H9 (cell line): ENCODE data around the gene ST3GAL6. TPM values are rescaled to one million over a fixed set of nuclear protein-coding genes. Genes with fewer than 3 reads are reported as not detected.

Experiments used
- DNase-seq: peaks from one replicate; pipeline ENCODE4 v3.0.0-alpha.2; 2017
- H2AFZ ChIP-seq: one replicate; pipeline ENCODE4 v1.6.1; 2013; ENCODE audit warnings: mild to moderate bottlenecking, low read length, control low read depth, moderate library complexity
- H2AK5ac ChIP-seq: 2 replicates; pipeline ENCODE4 v1.6.1; 2013; ENCODE audit warnings: low read length, control low read depth, mixed read lengths; ENCODE audit not compliant: insufficient read length
- H2BK120ac ChIP-seq: one replicate; pipeline ENCODE4 v1.6.1; 2013; ENCODE audit warnings: low read depth, mild to moderate bottlenecking, low read length, control low read depth, inconsistent platforms; ENCODE audit not compliant: poor library complexity, severe bottlenecking
- H2BK12ac ChIP-seq: 2 replicates; pipeline ENCODE4 v1.6.1; 2013; ENCODE audit warnings: low read length, control low read depth, mixed read lengths, low read depth; ENCODE audit not compliant: insufficient read length
- H2BK15ac ChIP-seq: 2 replicates; pipeline ENCODE4 v1.6.1; 2013; ENCODE audit warnings: low read depth, low read length, control low read depth
- H2BK20ac ChIP-seq: one replicate; pipeline ENCODE4 v1.6.1; 2013; ENCODE audit warnings: low read depth, mild to moderate bottlenecking, low read length, control low read depth, inconsistent platforms; ENCODE audit not compliant: poor library complexity, severe bottlenecking
- H2BK5ac ChIP-seq: 2 replicates; pipeline ENCODE4 v1.6.1; 2013; ENCODE audit warnings: low read length, control low read depth, mixed read lengths; ENCODE audit not compliant: insufficient read length
- H3K14ac ChIP-seq: 2 replicates; pipeline ENCODE4 v1.6.1; 2013; ENCODE audit warnings: low read length, control low read depth; ENCODE audit not compliant: insufficient read depth
- H3K18ac ChIP-seq: 2 replicates; pipeline ENCODE4 v1.6.1; 2013; ENCODE audit warnings: low read depth, mild to moderate bottlenecking, mixed read lengths, low read length, control low read depth; ENCODE audit not compliant: insufficient read length
- H3K23ac ChIP-seq: 2 replicates; pipeline ENCODE4 v1.6.1; 2013; ENCODE audit warnings: low read length, control low read depth, mixed read lengths, low read depth; ENCODE audit not compliant: insufficient read length
- H3K23me2 ChIP-seq: 2 replicates; pipeline ENCODE4 v1.6.1; 2013; ENCODE audit warnings: low read depth, mild to moderate bottlenecking, mixed read lengths, low read length, control low read depth; ENCODE audit not compliant: insufficient read length, poor library complexity, severe bottlenecking
- H3K27ac ChIP-seq: 2 replicates; pipeline ENCODE4 v1.5.1; 2013; ENCODE audit warnings: low read length, control low read depth, mixed read lengths, low read depth; ENCODE audit not compliant: insufficient read length
- H3K27me3 ChIP-seq: 2 replicates; pipeline ENCODE4 v1.6.1; 2013; ENCODE audit warnings: low read length, control low read depth, inconsistent platforms; ENCODE audit not compliant: insufficient read depth
- H3K4ac ChIP-seq: 2 replicates; pipeline ENCODE4 v1.6.1; 2013; ENCODE audit warnings: low read depth, mild to moderate bottlenecking, control low read depth, inconsistent platforms, low read length, moderate library complexity
- H3K4me1 ChIP-seq: 2 replicates; pipeline ENCODE4 v1.6.1; 2013; ENCODE audit warnings: low read length, control low read depth, inconsistent platforms; ENCODE audit not compliant: insufficient read depth
- H3K4me2 ChIP-seq: 2 replicates; pipeline ENCODE4 v1.6.1; 2013; ENCODE audit warnings: low read length, control low read depth, mixed read lengths; ENCODE audit not compliant: insufficient read length, insufficient read depth
- H3K56ac ChIP-seq: 2 replicates; pipeline ENCODE4 v1.6.1; 2013; ENCODE audit warnings: low read depth, mild to moderate bottlenecking, mixed read lengths, low read length, control low read depth; ENCODE audit not compliant: insufficient read length
- H3K79me1 ChIP-seq: 2 replicates; pipeline ENCODE4 v1.6.1; 2013; ENCODE audit warnings: low read depth, mild to moderate bottlenecking, moderate library complexity, low read length, control low read depth, inconsistent platforms; ENCODE audit not compliant: insufficient read depth, poor library complexity, severe bottlenecking
- H3K79me2 ChIP-seq: 2 replicates; pipeline ENCODE4 v1.6.1; 2013; ENCODE audit warnings: low read length, control low read depth, inconsistent platforms; ENCODE audit not compliant: insufficient read depth
- H3K9ac ChIP-seq: 2 replicates; pipeline ENCODE4 v1.6.1; 2013; ENCODE audit warnings: low read length, control low read depth, mixed read lengths; ENCODE audit not compliant: insufficient read length; ENCODE audit errors: extremely low read depth
- H3K9me3 ChIP-seq: one replicate; pipeline ENCODE4 v1.6.1; 2013; ENCODE audit warnings: low read depth, low read length, inconsistent platforms; ENCODE audit not compliant: control insufficient read depth
- H3T11ph ChIP-seq: one replicate; pipeline ENCODE4 v1.6.1; 2013; ENCODE audit warnings: mild to moderate bottlenecking, low read length, control low read depth, inconsistent platforms
- H4K20me1 ChIP-seq: one replicate; pipeline ENCODE4 v1.6.1; 2013; ENCODE audit not compliant: control insufficient read depth, insufficient read length, insufficient read depth
- H4K5ac ChIP-seq: 2 replicates; pipeline ENCODE4 v1.6.1; 2013; ENCODE audit warnings: low read depth, mild to moderate bottlenecking, mixed read lengths, low read length, control low read depth; ENCODE audit not compliant: insufficient read length
- H4K8ac ChIP-seq: replicated peaks from 2 replicates; pipeline ENCODE4 v1.6.1; 2013; ENCODE audit warnings: low read length, control low read depth, mixed read lengths, low read depth; ENCODE audit not compliant: insufficient read length
- H4K91ac ChIP-seq: 2 replicates; pipeline ENCODE4 v1.6.1; 2013; ENCODE audit warnings: low read depth, mild to moderate bottlenecking, moderate library complexity, mixed read lengths, low read length, control low read depth; ENCODE audit not compliant: insufficient read length
- H3K27ac Mint-ChIP-seq, 3 experiments: 2 replicates in 2 of 3; 3 replicates in 1 of 3; pipeline ENCODE4 v1.8.0; 2020 to 2021; ENCODE audit warnings: mixed read lengths in 3 of 3, mild to moderate bottlenecking in 1 of 3, moderate library complexity in 1 of 3
- H3K27me3 Mint-ChIP-seq: 2 replicates; pipeline ENCODE4 v1.8.0; 2021; ENCODE audit warnings: low read depth, mild to moderate bottlenecking, moderate library complexity, mixed read lengths
- H3K36me3 Mint-ChIP-seq, 3 experiments: 2 replicates in 2 of 3; 3 replicates in 1 of 3; pipeline ENCODE4 v1.8.0; 2020 to 2021; ENCODE audit warnings: low read depth in 3 of 3, mixed read lengths in 3 of 3; ENCODE audit not compliant: insufficient read depth in 1 of 3
- H3K4me1 Mint-ChIP-seq, 2 experiments: 2 replicates each; pipeline ENCODE4 v1.8.0; 2020; ENCODE audit warnings: mixed read lengths in 2 of 2
- H3K4me3 Mint-ChIP-seq, 2 experiments: 2 replicates in 1 of 2; 3 replicates in 1 of 2; pipeline ENCODE4 v1.8.0; 2020 to 2021; ENCODE audit warnings: mild to moderate bottlenecking in 2 of 2, mixed read lengths in 2 of 2, moderate library complexity in 1 of 2
- H3K9me3 Mint-ChIP-seq, 2 experiments: 2 replicates in 1 of 2; 3 replicates in 1 of 2; pipeline ENCODE4 v1.8.0; 2020; ENCODE audit warnings: mild to moderate bottlenecking in 2 of 2, mixed read lengths in 2 of 2, moderate library complexity in 1 of 2
- CTCF ChIP-seq: fragments of 200-600 bp; sonication (generic); conservative IDR thresholded peaks from 3 replicates; pipeline ENCODE4 v1.8.0; 2021; ENCODE audit warnings: antibody characterized with exemption, mild to moderate bottlenecking
- WGBS: extraction: QIAGEN DNeasy Blood & Tissue Kit; methylation state at CpG from one replicate; pipeline ENCODE4 v1.1.7; 2013; ENCODE audit warnings: missing lambda C conversion rate, low lambda C conversion rate, mixed read lengths; ENCODE audit not compliant: insufficient read length; ENCODE audit errors: extremely low coverage; 5-methylcytosine and 5-hydroxymethylcytosine counted together
- total RNA-seq: library from RNA; stranded (reverse); gene quantifications from 2 replicates; pipeline ENCODE4 v1.2.1, GENCODE V29; 2021

The ST3GAL6 gene
- total RNA-seq, 1 experiment from 2014 or later: 6.4 TPM

GRCh38 chr3:98784666-98785600 is 21.8 kb downstream of the ST3GAL6 start:
- TF ChIP-seq CTCF: no peak
- Histone ChIP-seq H3K23me2 (no peaks in the 10 kb centered on the region), H3K79me2 (no peaks in the 10 kb centered on the region), H3K4me2 (no peak overlapping the region), H2AFZ (no peak overlapping the region), H2BK20ac (no peak overlapping the region), H2BK120ac (no peak overlapping the region), H2BK5ac (no peak overlapping the region), H3K14ac (no peak overlapping the region), H2AK5ac (no peak overlapping the region), H3K4ac (no peak overlapping the region), H2BK12ac (no peak overlapping the region), H3T11ph (no peak overlapping the region), H3K9me3 (no peaks in the 10 kb centered on the region), H3K79me1 (no peaks in the 10 kb centered on the region), H3K4me1 (no peaks in the 10 kb centered on the region), H4K91ac (no peak overlapping the region), H3K27me3 (no peaks in the 10 kb centered on the region), H3K56ac (no peak overlapping the region), H3K18ac (no peak overlapping the region), H4K5ac (no peak overlapping the region), H3K9ac (no peak overlapping the region), H3K27ac (no peak overlapping the region), H4K8ac (no peak overlapping the region), H4K20me1 (no peaks in the 10 kb centered on the region), H2BK15ac (no peak overlapping the region), H3K23ac (no peak overlapping the region)
- H3K27ac Mint-ChIP-seq: no peak overlapping the region; a peak in 1 of 7 replicates
- H3K27me3 Mint-ChIP-seq: no peaks in the 10 kb centered on the region
- no peaks in the 10 kb centered on the region for H3K4me1 Mint-ChIP-seq
- no peak overlapping the region for H3K4me3 Mint-ChIP-seq
- no peaks in the 10 kb centered on the region; a peak in 2 of 7 replicates for H3K36me3 Mint-ChIP-seq
- DNase-seq: no peak
- WGBS: no CpG with 5 or more reads among the region's 3 CpGs
- no peaks in the 10 kb centered on the region for H3K9me3 Mint-ChIP-seq
